ENCODE results near the gene RARRES2.
"Not testable (repeated sequence)": the region's sequence is repeated elsewhere in the genome, so short reads cannot be mapped to it uniquely, and the experiment has no call there.

RARRES2 gene

GRCh38 chr7:150341263-150342120 lies at the start of gene RARRES2:
Gene RARRES2, minus strand, starts transcription at chr7:150341629. Its CDS starts 1,020 bp downstream, at chr7:150340609.
- DNase-seq: no peak

GRCh38 chr7:150390205-150390604 lies 48.8 kb upstream of the RARRES2 start:
- no peak for DNase-seq

GRCh38 chr7:150389532-150389816 lies 48.0 kb upstream of the RARRES2 start:
- DNase-seq: no peak

- no peak for DNase-seq
Measured at GRCh38 chr7:150388709-150389531, 47.5 kb upstream of the RARRES2 start.

- no peak for DNase-seq
Measured at GRCh38 chr7:150388306-150388705, 46.9 kb upstream of the RARRES2 start.

GRCh38 chr7:150385884-150386283 lies 44.5 kb upstream of the RARRES2 start:
- not testable (repeated sequence) for DNase-seq

GRCh38 chr7:150385302-150385723 lies 43.9 kb upstream of the RARRES2 start:
- no peak for DNase-seq

- no peak for DNase-seq
Measured at GRCh38 chr7:150384406-150385301, 43.2 kb upstream of the RARRES2 start.

GRCh38 chr7:150383710-150384397 lies 42.4 kb upstream of the RARRES2 start:
- DNase-seq: no peak

GRCh38 chr7:150382844-150383225 lies 41.4 kb upstream of the RARRES2 start:
- no peak for DNase-seq

- DNase-seq: no peak
Measured at GRCh38 chr7:150382123-150382843, 40.9 kb upstream of the RARRES2 start.

GRCh38 chr7:150381785-150382122 lies 40.3 kb upstream of the RARRES2 start:
- no peak for DNase-seq

GRCh38 chr7:150381096-150381495 lies 39.7 kb upstream of the RARRES2 start:
- no peak for DNase-seq

GRCh38 chr7:150380463-150380862 lies 39.0 kb upstream of the RARRES2 start:
- no peak for DNase-seq

GRCh38 chr7:150379441-150380379 lies 38.3 kb upstream of the RARRES2 start:
- no peak for DNase-seq

GRCh38 chr7:150378853-150379440 lies 37.5 kb upstream of the RARRES2 start, which contains the start of gene ZNF775:
Gene ZNF775, plus strand, starts transcription at chr7:150379330. Its CDS starts 9,141 bp downstream, at chr7:150388471.
- DNase-seq: peak; percentile 60

- DNase-seq: no peak
Measured at GRCh38 chr7:150378115-150378852, 36.9 kb upstream of the RARRES2 start.

GRCh38 chr7:150377635-150378034 lies 36.2 kb upstream of the RARRES2 start:
- no peak for DNase-seq

GRCh38 chr7:150377196-150377595 lies 35.8 kb upstream of the RARRES2 start:
- DNase-seq: no peak
